GM12864 (cell line): ENCODE measurements around the gene TERC.

Experiments used
- DNase-seq: peaks from one replicate; pipeline ENCODE4 v3.0.0-alpha.2; 2011; ENCODE audit warnings: low read depth
- H3K4me3 ChIP-seq: 2 replicates; pipeline ENCODE4 v1.5.1; 2011; ENCODE audit warnings: mild to moderate bottlenecking, low read depth, low read length, control low read depth
- TF ChIP-seq, protein P1 (sequence below): IDR thresholded peaks from 2 replicates; pipeline ENCODE4 v1.5.1; 2011; ENCODE audit warnings: low read depth, mild to moderate bottlenecking, moderate library complexity, low read length, control low read depth, inconsistent platforms; ENCODE audit errors: missing control alignments

TERC gene

GRCh38 chr3:169771497-169772304 is 6.8 kb upstream of the TERC start:
- peak overlapping the region; percentile 76 for H3K4me3 ChIP-seq
- TF ChIP-seq, protein P1, sequence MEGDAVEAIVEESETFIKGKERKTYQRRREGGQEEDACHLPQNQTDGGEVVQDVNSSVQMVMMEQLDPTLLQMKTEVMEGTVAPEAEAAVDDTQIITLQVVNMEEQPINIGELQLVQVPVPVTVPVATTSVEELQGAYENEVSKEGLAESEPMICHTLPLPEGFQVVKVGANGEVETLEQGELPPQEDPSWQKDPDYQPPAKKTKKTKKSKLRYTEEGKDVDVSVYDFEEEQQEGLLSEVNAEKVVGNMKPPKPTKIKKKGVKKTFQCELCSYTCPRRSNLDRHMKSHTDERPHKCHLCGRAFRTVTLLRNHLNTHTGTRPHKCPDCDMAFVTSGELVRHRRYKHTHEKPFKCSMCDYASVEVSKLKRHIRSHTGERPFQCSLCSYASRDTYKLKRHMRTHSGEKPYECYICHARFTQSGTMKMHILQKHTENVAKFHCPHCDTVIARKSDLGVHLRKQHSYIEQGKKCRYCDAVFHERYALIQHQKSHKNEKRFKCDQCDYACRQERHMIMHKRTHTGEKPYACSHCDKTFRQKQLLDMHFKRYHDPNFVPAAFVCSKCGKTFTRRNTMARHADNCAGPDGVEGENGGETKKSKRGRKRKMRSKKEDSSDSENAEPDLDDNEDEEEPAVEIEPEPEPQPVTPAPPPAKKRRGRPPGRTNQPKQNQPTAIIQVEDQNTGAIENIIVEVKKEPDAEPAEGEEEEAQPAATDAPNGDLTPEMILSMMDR = no peak
- no peak for DNase-seq

GRCh38 chr3:169769287-169770181 is 4.7 kb upstream of the TERC start, which contains the start of gene ACTRT3:
ACTRT3 (minus strand) TSS chr3:169769561; CDS start chr3:169769520, 41 bp downstream.
- DNase-seq = no peak

GRCh38 chr3:169764312-169764881 is 463 bp downstream of the TERC start:
- peak overlapping the region; percentile 73 for H3K4me3 ChIP-seq
- TF ChIP-seq, protein P1 = no peak
- no peak for DNase-seq

More at GRCh38 chr3:169769287-169770181, 4.7 kb upstream of the TERC start, which contains the start of gene ACTRT3:
- H3K4me3 ChIP-seq = peak within 1 kb of the TSS; percentile 63
- TF ChIP-seq, protein P1 = no peak

DNA sequence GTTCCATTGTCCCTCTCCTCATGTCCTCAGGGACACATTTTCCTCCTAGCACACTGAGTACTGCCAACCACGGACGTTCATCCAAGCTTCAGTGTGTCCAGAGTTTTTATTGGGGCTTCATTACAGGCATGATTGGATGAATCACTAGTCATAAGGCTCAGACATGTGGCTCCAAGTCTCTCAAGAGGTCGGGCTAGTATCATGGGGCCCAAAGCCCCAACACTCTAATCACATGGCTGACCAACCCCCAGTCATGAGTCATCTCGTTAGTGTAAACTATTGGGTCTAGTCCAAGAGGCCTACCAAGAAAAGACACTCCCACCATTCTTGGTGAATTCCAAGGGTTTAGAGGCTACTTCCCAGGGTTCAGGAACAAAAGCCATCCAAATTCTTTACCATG is 4.4 kb downstream of the TERC start:
- TF ChIP-seq, protein P1 = no peak
- H3K4me3 ChIP-seq = no peak overlapping the region
- no peak for DNase-seq

DNA sequence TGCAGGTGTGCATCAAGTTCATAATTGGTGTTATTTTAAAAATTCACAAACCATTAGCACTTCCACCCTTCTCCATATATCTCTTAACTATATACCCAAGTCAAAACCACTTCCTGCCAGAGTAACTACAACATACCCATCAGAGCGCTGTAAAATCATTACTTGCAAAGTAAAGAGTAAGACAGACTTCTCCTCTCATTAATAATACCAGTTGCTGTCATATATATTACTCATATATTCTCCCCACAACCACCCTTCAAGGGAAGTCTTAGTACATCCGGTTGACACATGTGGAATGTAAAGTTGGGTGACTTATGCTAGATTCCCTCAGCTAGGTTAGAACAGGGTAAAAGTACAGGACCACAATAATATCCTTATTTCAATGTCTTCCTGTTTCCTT is 5.6 kb downstream of the TERC start:
- TF ChIP-seq, protein P1 = no peak
- DNase-seq = no peak
- no peak overlapping the region for H3K4me3 ChIP-seq

GRCh38 chr3:169758359-169758994 is 6.4 kb downstream of the TERC start:
- TF ChIP-seq, protein P1 = no peak
- DNase-seq = no peak
- H3K4me3 ChIP-seq = no peak overlapping the region
